Endodermal cell (in vitro differentiated cells): ENCODE measurements around the gene NAB1. TPM values are rescaled to one million over a fixed set of nuclear protein-coding genes. Genes with fewer than 3 reads are reported as not detected.

ENCODE experiments used
- DNase-seq: peaks from one replicate; pipeline ENCODE4 v3.0.0-alpha.2; 2017
- H3K27ac ChIP-seq: 2 replicates; pipeline ENCODE4 v1.5.1; 2013; ENCODE audit warnings: mild to moderate bottlenecking, low read depth, low read length, moderate library complexity
- H3K27me3 ChIP-seq: 2 replicates; pipeline ENCODE4 v1.6.1; 2013; ENCODE audit warnings: mild to moderate bottlenecking, low read length, moderate library complexity; ENCODE audit not compliant: insufficient read depth, control insufficient read depth, poor library complexity, severe bottlenecking
- H3K36me3 ChIP-seq: 2 replicates; pipeline ENCODE4 v1.7.0; 2013; ENCODE audit warnings: mild to moderate bottlenecking, low read length, moderate library complexity; ENCODE audit not compliant: control insufficient read depth, insufficient read depth
- H3K4me1 ChIP-seq: one replicate; pipeline ENCODE4 v1.7.0; 2013; ENCODE audit warnings: low read length; ENCODE audit not compliant: control insufficient read depth, insufficient read depth
- H3K4me3 ChIP-seq: 2 replicates; pipeline ENCODE4 v1.5.1; 2013; ENCODE audit warnings: mild to moderate bottlenecking, low read length, moderate library complexity
- H3K9ac ChIP-seq: 2 replicates; pipeline ENCODE4 v1.6.1; 2013; ENCODE audit warnings: mild to moderate bottlenecking, low read length, moderate library complexity; ENCODE audit not compliant: poor library complexity, severe bottlenecking; ENCODE audit errors: extremely low read depth
- H3K9me3 ChIP-seq: 2 replicates; pipeline ENCODE4 v1.6.1; 2013; ENCODE audit warnings: mild to moderate bottlenecking, low read length, moderate library complexity; ENCODE audit not compliant: control insufficient read depth
- H3K27ac Mint-ChIP-seq: 2 replicates; pipeline ENCODE4 v1.8.0; 2020; ENCODE audit warnings: mixed read lengths
- H3K27me3 Mint-ChIP-seq: 2 replicates; pipeline ENCODE4 v1.8.0; 2021; ENCODE audit warnings: mild to moderate bottlenecking, mixed read lengths; ENCODE audit not compliant: insufficient read depth
- H3K36me3 Mint-ChIP-seq: 2 replicates; pipeline ENCODE4 v1.8.0; 2020; ENCODE audit warnings: low read depth, mixed read lengths
- H3K4me1 Mint-ChIP-seq: 2 replicates; pipeline ENCODE4 v1.8.0; 2020; ENCODE audit warnings: mixed read lengths
- H3K4me3 Mint-ChIP-seq: 2 replicates; pipeline ENCODE4 v1.8.0; 2020; ENCODE audit warnings: mild to moderate bottlenecking, moderate library complexity, mixed read lengths
- H3K9me3 Mint-ChIP-seq: 2 replicates; pipeline ENCODE4 v1.8.0; 2020; ENCODE audit warnings: mild to moderate bottlenecking, mixed read lengths
- CTCF ChIP-seq: fragments of 200-600 bp; sonication (generic); conservative IDR thresholded peaks from 2 replicates; pipeline ENCODE4 v1.5.0; 2021; ENCODE audit warnings: antibody characterized with exemption, mild to moderate bottlenecking
- whole genome bisulfite sequencing, 2 experiments: methylation state at CpG; one replicate each; pipeline versions ENCODE4 v1.1.5 to v1.1.7; 2013; ENCODE audit warnings: missing lambda C conversion rate in 2 of 2, mixed read lengths in 1 of 2; ENCODE audit not compliant: insufficient coverage in 1 of 2, insufficient read length in 1 of 2; 5-methylcytosine and 5-hydroxymethylcytosine counted together
- total RNA-seq, 2 donors: library from RNA; stranded (reverse); fragmentation: NEBNext Ultra II Directional in 1 of 2; extraction: Animal tissue kit (Norgen Biotek cat#: 25700) in 1 of 2; gene quantifications; 2 replicates in 1 of 2; 3 replicates in 1 of 2; pipeline ENCODE4 v1.2.1, GENCODE V29; 2021

Gene NAB1
- total RNA-seq, 2 donors from 2014 or later = 21.7 to 36.1 TPM

GRCh38 chr2:190626641-190627210 lies 22.2 kb upstream of the NAB1 start:
- no peak for TF ChIP-seq CTCF
- H3K4me1 Mint-ChIP-seq = peaks cover 2% of the 10 kb centered on the region
- Histone ChIP-seq H3K9me3 (peaks cover 8% of the 10 kb centered on the region), H3K27ac (no peak overlapping the region), H3K27me3 (no peaks in the 10 kb centered on the region), H3K4me3 (no peak overlapping the region), H3K36me3 (no peaks in the 10 kb centered on the region), H3K9ac (no peak overlapping the region), H3K4me1 (no peaks in the 10 kb centered on the region)
- peaks cover 9% of the 10 kb centered on the region for H3K27me3 Mint-ChIP-seq
- DNase-seq = no peak
- no peak overlapping the region for H3K4me3 Mint-ChIP-seq
- no peak overlapping the region for H3K27ac Mint-ChIP-seq
- peaks cover 2% of the 10 kb centered on the region for H3K9me3 Mint-ChIP-seq
- no peaks in the 10 kb centered on the region for H3K36me3 Mint-ChIP-seq
- WGBS, 2 experiments = 91 to 96% methylated on average over 6 to 7 of the region's 7 CpGs

GRCh38 chr2:190627448-190628412 lies 21.2 kb upstream of the NAB1 start:
- Histone ChIP-seq H3K4me3 (no peak overlapping the region), H3K27ac (peak overlapping the region; percentile 59), H3K4me1 (no peaks in the 10 kb centered on the region), H3K36me3 (no peaks in the 10 kb centered on the region), H3K27me3 (no peaks in the 10 kb centered on the region), H3K9ac (no peak overlapping the region), H3K9me3 (peaks cover 8% of the 10 kb centered on the region)
- peaks cover 9% of the 10 kb centered on the region for H3K27me3 Mint-ChIP-seq
- 66 to 79% methylated on average over 18 to 23 of the region's 23 CpGs for WGBS, 2 experiments
- H3K36me3 Mint-ChIP-seq = no peaks in the 10 kb centered on the region
- no peak overlapping the region for H3K27ac Mint-ChIP-seq
- no peak for TF ChIP-seq CTCF
- no peak for DNase-seq
- H3K4me3 Mint-ChIP-seq = peak overlapping the region; percentile 34
- peaks cover 2% of the 10 kb centered on the region for H3K4me1 Mint-ChIP-seq
- H3K9me3 Mint-ChIP-seq = peaks cover 2% of the 10 kb centered on the region

GRCh38 chr2:190628591-190629319 lies 20.1 kb upstream of the NAB1 start:
- Histone ChIP-seq H3K4me3 (no peak overlapping the region), H3K27me3 (no peaks in the 10 kb centered on the region), H3K9me3 (peaks cover 8% of the 10 kb centered on the region), H3K4me1 (no peaks in the 10 kb centered on the region), H3K27ac (no peak overlapping the region), H3K9ac (no peak overlapping the region), H3K36me3 (no peaks in the 10 kb centered on the region)
- TF ChIP-seq CTCF = no peak
- Mint-ChIP-seq H3K4me3 (no peak overlapping the region), H3K36me3 (no peaks in the 10 kb centered on the region), H3K27me3 (peaks cover 9% of the 10 kb centered on the region), H3K9me3 (peaks cover 2% of the 10 kb centered on the region), H3K27ac (no peak overlapping the region), H3K4me1 (peaks cover 2% of the 10 kb centered on the region)
- DNase-seq = no peak
- WGBS, 2 experiments = 92 to 98% methylated on average over 4 to 7 of the region's 7 CpGs
